ENCODE measurements around the gene TNFRSF4.

DNA sequence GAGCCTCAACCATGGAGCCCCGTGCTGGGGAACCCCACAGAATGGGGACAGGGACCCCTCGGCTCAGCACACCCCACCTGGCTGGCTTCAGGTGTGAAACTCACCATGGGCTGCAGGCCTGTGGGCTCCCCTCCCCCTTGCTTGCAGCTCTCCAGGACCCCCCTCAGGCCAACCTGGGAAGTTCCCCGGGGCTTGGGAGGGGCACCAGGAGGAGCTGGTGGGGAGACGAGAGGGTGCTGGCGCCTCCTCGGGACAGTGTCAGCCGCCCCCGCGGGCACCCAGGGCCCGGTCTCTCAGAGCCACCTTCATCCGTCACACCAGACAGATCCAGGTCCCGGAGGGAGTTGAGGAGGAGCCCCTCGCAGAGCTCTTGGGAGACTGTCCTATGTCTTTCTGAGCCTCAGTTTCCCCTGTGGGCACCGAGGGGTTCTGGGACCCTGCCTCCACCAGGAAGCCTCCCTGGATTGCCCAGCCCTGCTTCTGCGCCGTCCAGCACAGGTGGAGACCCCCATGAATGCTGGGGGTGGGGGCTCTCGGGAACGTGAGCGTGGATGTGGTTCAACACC, 6.9 kb downstream of the TNFRSF4 start:
- TF ChIP-seq, protein P1, sequence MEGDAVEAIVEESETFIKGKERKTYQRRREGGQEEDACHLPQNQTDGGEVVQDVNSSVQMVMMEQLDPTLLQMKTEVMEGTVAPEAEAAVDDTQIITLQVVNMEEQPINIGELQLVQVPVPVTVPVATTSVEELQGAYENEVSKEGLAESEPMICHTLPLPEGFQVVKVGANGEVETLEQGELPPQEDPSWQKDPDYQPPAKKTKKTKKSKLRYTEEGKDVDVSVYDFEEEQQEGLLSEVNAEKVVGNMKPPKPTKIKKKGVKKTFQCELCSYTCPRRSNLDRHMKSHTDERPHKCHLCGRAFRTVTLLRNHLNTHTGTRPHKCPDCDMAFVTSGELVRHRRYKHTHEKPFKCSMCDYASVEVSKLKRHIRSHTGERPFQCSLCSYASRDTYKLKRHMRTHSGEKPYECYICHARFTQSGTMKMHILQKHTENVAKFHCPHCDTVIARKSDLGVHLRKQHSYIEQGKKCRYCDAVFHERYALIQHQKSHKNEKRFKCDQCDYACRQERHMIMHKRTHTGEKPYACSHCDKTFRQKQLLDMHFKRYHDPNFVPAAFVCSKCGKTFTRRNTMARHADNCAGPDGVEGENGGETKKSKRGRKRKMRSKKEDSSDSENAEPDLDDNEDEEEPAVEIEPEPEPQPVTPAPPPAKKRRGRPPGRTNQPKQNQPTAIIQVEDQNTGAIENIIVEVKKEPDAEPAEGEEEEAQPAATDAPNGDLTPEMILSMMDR (IDR thresholded peaks at IDR 0.05): no peak
- no peak for TF ChIP-seq EZH2 (IDR thresholded peaks at IDR 0.05; ENCODE audit: borderline replicate concordance, insufficient read depth, low read depth, low read length, poor library complexity, severe bottlenecking)
